ENCODE data around the gene CAMSAP3. TPM values are rescaled to one million over a fixed set of nuclear protein-coding genes. Genes with fewer than 3 reads are reported as not detected.

The CAMSAP3 gene
- total RNA-seq, 1 experiment from 2014 or later, result 28.4 TPM

GRCh38 chr19:7610491-7611240, 15.0 kb downstream of the CAMSAP3 start:
- no peaks in the 10 kb centered on the region for H3K23me2 ChIP-seq (ENCODE audit: insufficient read length, low read depth, low read length, poor library complexity, severe bottlenecking)
- H2AFZ ChIP-seq (ENCODE audit: low read length), result no peak overlapping the region
- H3K4ac ChIP-seq (ENCODE audit: low read depth, low read length), result no peak overlapping the region
- H3K4me2 ChIP-seq (ENCODE audit: insufficient read depth, insufficient read length, low read length), result no peak overlapping the region
- no peaks in the 10 kb centered on the region for H3K79me1 ChIP-seq (ENCODE audit: insufficient read depth, low read depth, low read length, poor library complexity, severe bottlenecking)
- no peak overlapping the region for H3K4me3 Mint-ChIP-seq
- no peak overlapping the region for H4K91ac ChIP-seq (ENCODE audit: insufficient read length, low read depth, low read length)
- H3K9me3 ChIP-seq (ENCODE audit: control insufficient read depth, low read depth, low read length), result no peaks in the 10 kb centered on the region
- no peak overlapping the region for H2BK12ac ChIP-seq (ENCODE audit: insufficient read length, low read depth, low read length)
- no peak overlapping the region for H2BK120ac ChIP-seq (ENCODE audit: low read depth, low read length, poor library complexity, severe bottlenecking)
- no peaks in the 10 kb centered on the region for H3K79me2 ChIP-seq (ENCODE audit: insufficient read depth, low read length)
- peaks cover 8 to 38% (median 36%) of the 10 kb centered on the region in 3 experiments for H3K36me3 Mint-ChIP-seq (ENCODE audit: insufficient read depth in 1 of 3, low read depth in 3 of 3)
- no peaks in the 10 kb centered on the region for H3K9me3 Mint-ChIP-seq
- H4K5ac ChIP-seq (ENCODE audit: insufficient read length, low read depth, low read length), result no peak overlapping the region
- H2AK5ac ChIP-seq (ENCODE audit: insufficient read length, low read length), result no peak overlapping the region
- H3K23ac ChIP-seq (ENCODE audit: insufficient read length, low read depth, low read length), result no peak overlapping the region
- no peak overlapping the region for H3K9ac ChIP-seq (ENCODE audit: extremely low read depth, insufficient read length, low read length)
- peaks cover 0 to 1% of the 10 kb centered on the region in 2 experiments; a peak in 1 of 4 replicates for H3K4me1 Mint-ChIP-seq
- H4K8ac ChIP-seq (replicated peaks; ENCODE audit: insufficient read length, low read depth, low read length), result no peak overlapping the region
- H3K56ac ChIP-seq (ENCODE audit: insufficient read length, low read depth, low read length), result no peak overlapping the region
- H3K27ac ChIP-seq (ENCODE audit: insufficient read length, low read depth, low read length), result no peak overlapping the region
- H2BK15ac ChIP-seq (ENCODE audit: low read depth, low read length), result no peak overlapping the region
- no peak for DNase-seq
- H2BK20ac ChIP-seq (ENCODE audit: low read depth, low read length, poor library complexity, severe bottlenecking), result no peak overlapping the region
- no peaks in the 10 kb centered on the region for H3K27me3 Mint-ChIP-seq (ENCODE audit: low read depth)
- TF ChIP-seq CTCF (conservative IDR thresholded peaks at IDR 0.05), result no peak
- no peaks in the 10 kb centered on the region for H3K27me3 ChIP-seq (ENCODE audit: insufficient read depth, low read length)
- H3T11ph ChIP-seq (ENCODE audit: low read length), result no peak overlapping the region
- WGBS (ENCODE audit: extremely low coverage, insufficient read length, low lambda C conversion rate), result no CpG with 5 or more reads among the region's 31 CpGs
- no peaks in the 10 kb centered on the region for H4K20me1 ChIP-seq (ENCODE audit: control insufficient read depth, insufficient read depth, insufficient read length)
- H3K27ac Mint-ChIP-seq, result no peak overlapping the region
- H3K18ac ChIP-seq (ENCODE audit: insufficient read length, low read depth, low read length), result no peak overlapping the region
- no peak overlapping the region for H2BK5ac ChIP-seq (ENCODE audit: insufficient read length, low read length)
- H3K4me1 ChIP-seq (ENCODE audit: insufficient read depth, low read length), result no peaks in the 10 kb centered on the region
- no peak overlapping the region for H3K14ac ChIP-seq (ENCODE audit: insufficient read depth, low read length)

Measured in H9 (cell line).